ENCODE measurements around the gene TSHZ2.
"Not testable (repeated sequence)": the region's sequence is repeated elsewhere in the genome, so short reads cannot be mapped to it uniquely, and the experiment has no call there.

The TSHZ2 gene

DNA sequence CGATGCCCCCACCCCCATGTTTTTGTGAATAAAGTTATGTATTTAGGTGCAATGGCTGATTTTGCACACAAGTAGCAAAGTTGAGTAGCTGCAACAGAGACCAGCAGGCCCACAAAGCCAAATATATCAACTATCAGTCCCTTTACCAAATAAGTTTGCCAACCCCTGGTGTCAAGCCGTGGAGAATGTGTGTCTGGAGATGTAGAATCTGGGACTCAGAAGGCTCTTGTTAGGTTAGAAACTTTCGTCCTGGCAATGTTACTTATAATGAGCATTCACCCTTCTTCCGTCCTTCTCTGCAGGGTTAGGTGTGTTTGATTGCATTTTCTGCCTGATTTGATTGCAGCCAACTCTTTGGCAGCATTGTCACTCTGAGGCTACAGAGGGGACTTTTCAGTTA lies 563.7 kb downstream of the TSHZ2 start:
- DNase-seq (ENCODE audit: low read depth, low spot score), result no peak
- ChIA-PET POLR2A (no interaction called here), CTCF (no interaction called here)
- TF ChIP-seq, protein P1, sequence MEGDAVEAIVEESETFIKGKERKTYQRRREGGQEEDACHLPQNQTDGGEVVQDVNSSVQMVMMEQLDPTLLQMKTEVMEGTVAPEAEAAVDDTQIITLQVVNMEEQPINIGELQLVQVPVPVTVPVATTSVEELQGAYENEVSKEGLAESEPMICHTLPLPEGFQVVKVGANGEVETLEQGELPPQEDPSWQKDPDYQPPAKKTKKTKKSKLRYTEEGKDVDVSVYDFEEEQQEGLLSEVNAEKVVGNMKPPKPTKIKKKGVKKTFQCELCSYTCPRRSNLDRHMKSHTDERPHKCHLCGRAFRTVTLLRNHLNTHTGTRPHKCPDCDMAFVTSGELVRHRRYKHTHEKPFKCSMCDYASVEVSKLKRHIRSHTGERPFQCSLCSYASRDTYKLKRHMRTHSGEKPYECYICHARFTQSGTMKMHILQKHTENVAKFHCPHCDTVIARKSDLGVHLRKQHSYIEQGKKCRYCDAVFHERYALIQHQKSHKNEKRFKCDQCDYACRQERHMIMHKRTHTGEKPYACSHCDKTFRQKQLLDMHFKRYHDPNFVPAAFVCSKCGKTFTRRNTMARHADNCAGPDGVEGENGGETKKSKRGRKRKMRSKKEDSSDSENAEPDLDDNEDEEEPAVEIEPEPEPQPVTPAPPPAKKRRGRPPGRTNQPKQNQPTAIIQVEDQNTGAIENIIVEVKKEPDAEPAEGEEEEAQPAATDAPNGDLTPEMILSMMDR (IDR thresholded peaks at IDR 0.05; ENCODE audit: insufficient read depth, low read length, missing control alignments), result no peak
- H3K4me3 ChIP-seq (ENCODE audit: low read depth, low read length), result no peak overlapping the region

DNA sequence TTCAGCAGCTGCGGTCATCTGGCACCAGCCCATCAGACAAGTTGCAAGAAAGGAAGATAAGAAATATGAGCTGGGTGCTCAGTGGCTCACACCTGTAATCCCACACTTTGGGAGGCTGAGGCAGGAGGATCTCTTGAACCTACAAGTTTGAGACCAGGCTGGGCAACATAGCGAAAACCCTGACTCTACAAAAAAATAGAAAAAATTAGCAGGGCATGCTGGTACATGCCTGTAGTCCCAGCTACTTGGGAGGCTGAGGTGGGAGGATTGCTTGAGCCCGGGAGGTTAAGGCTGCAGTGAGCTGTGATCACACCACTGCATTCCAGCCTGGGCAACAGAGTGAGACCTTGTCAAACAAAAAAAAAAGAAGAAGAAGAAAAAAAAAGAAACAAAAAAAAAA lies 564.2 kb downstream of the TSHZ2 start:
- H3K4me3 ChIP-seq (ENCODE audit: low read depth, low read length); DNase-seq (ENCODE audit: low read depth, low spot score); POLR2A ChIA-PET: not testable (repeated sequence)
- CTCF ChIA-PET, result interaction anchor here (0.9 kb wide), 1 partner anchor 11 kb away, joined by 4 read pairs; no protein-coding TSS in a partner anchor

DNA sequence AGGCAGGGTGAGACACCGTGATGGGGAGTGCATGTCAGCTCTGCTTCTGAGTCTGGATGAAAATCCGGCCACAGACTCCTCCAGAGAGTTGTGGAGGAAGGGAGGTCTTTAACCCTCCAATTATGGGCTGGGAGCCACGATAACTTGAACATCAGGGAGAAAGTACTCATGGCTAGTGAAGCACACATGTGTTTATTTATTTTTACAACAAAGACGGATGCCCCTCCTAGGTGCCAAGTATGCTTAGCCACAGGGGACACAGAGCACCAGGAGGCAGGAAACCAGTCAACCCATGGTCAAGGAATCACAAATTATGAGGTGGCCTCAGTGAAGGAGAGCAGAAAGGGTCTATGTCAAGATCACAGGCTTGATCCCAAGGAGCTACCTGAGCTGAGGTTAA lies 567.4 kb downstream of the TSHZ2 start:
- ChIA-PET POLR2A (no interaction called here), CTCF (interaction anchor here (1.2 to 1.8 kb wide), 3 partner anchors 8 to 1297 kb away, joined by 4 to 13 read pairs (median 5); no protein-coding TSS in a partner anchor)
- no peak overlapping the region for H3K4me3 ChIP-seq (ENCODE audit: low read depth, low read length)
- no peak for DNase-seq (ENCODE audit: low read depth, low spot score)
- TF ChIP-seq, protein P1 (IDR thresholded peaks at IDR 0.05; ENCODE audit: insufficient read depth, low read length, missing control alignments), result no peak

Measured in AG04449 (cell line).